ENCODE data around the gene TOP1.
A peak's percentile ranks its signal among the peaks of the same experiment; 100 is the strongest.
"Not testable (repeated sequence)": the region's sequence is repeated elsewhere in the genome, so short reads cannot be mapped to it uniquely, and the experiment has no call there.

Gene TOP1

GRCh38 chr20:41125530-41126457 is 97.2 kb downstream of the TOP1 start:
- no peak for DNase-seq

GRCh38 chr20:41126719-41127118 is 98.1 kb downstream of the TOP1 start:
- DNase-seq: no peak

- not testable (repeated sequence) for DNase-seq
Measured at GRCh38 chr20:41128317-41128716, 99.7 kb downstream of the TOP1 start.

- DNase-seq: no peak
Measured at GRCh38 chr20:41131594-41132387, 103.2 kb downstream of the TOP1 start.

GRCh38 chr20:41132388-41132775 is 103.8 kb downstream of the TOP1 start:
- DNase-seq: not testable (repeated sequence)

- DNase-seq: peak in 11 of 56 donors; percentile 16 to 68 (median 21)
Measured at GRCh38 chr20:41133709-41134361, 105.2 kb downstream of the TOP1 start.

GRCh38 chr20:41134362-41135186 is 106.0 kb downstream of the TOP1 start:
- DNase-seq: no peak

GRCh38 chr20:41135187-41135887 is 106.7 kb downstream of the TOP1 start:
- peak in 11 of 56 donors; percentile 6 to 42 (median 20) for DNase-seq

- no peak for DNase-seq
Measured at GRCh38 chr20:41135888-41136679, 107.5 kb downstream of the TOP1 start.

- DNase-seq: peak in 55 of 56 donors; percentile 46 to 94 (median 86)
Measured at GRCh38 chr20:41136680-41137613, 108.3 kb downstream of the TOP1 start, which contains the start of gene PLCG1. TSS of gene PLCG1 (plus strand) at chr20:41137543. CDS start at chr20:41137642, 99 bp downstream.

GRCh38 chr20:41137614-41138474 is 109.2 kb downstream of the TOP1 start:
- DNase-seq: peak in 38 of 56 donors; percentile 25 to 82 (median 62)

- DNase-seq: peak in 1 of 56 donors; percentile 44
Measured at GRCh38 chr20:41138475-41139226, 110.0 kb downstream of the TOP1 start.

GRCh38 chr20:41139227-41140093 is 110.8 kb downstream of the TOP1 start:
- DNase-seq: no peak

GRCh38 chr20:41140226-41141133 is 111.9 kb downstream of the TOP1 start:
- DNase-seq: no peak
